Erythroblast (primary cell): ENCODE results near the gene DIPK1B.

Experiments used
- GATA1 ChIP-seq: IDR thresholded peaks from 2 replicates; pipeline ENCODE4 v1.6.1; 2011; ENCODE audit warnings: low read depth, mild to moderate bottlenecking, control low read depth, low read length, moderate library complexity
- POLR2A ChIP-seq: IDR thresholded peaks from 2 replicates; pipeline ENCODE4 v1.6.1; 2011; ENCODE audit warnings: mild to moderate bottlenecking, low read length

DNA sequence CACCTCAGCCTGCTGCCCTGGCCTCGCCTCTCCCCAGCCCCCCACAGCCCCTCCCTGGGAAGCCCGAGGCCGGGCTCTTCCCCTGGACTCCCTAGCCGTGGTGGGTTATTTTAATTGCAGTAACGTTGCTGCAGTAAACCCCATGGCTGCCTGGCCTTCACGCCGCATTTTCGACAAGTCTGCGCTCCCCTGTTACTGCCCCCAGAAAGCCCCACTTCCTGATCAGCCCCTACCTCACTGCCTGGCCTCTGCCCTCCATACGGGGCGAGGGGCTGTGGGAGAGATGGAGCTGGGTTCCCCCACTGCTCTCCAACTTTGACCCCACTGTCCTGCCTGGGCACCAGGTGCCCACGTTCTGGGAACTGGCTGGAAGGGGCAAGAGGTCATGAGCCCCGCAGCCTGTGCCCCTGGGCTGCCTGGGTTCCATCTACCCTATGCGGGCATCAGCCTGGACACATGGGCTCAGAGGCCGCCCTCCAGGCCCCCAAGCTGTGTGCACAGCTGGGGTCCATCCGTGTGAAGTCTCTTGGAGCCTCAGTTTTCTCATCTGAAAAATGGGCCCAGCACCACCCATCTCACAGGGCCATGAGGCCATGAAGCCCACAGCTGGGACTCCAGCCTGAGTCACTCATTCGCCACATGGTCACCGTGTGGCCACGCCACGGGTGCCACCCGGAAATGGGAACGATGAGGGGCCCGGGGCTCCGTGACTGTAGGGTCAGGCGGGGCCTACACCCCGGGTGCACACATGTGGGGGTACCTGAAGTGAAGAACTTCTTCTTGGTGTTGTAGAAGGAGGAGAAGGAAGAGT, 38.2 kb upstream of the DIPK1B start:
- TF ChIP-seq POLR2A (peak; percentile 35), GATA1 (no peak)
